VCaP (cell line): ENCODE measurements around the gene RPS6KA2.

ENCODE experiments used
- H3K27ac ChIP-seq: fragments of 450-650 bp; 2 replicates; pipeline ENCODE4 v1.5.1; 2017
- CTCF ChIP-seq: fragments of 450-650 bp; conservative IDR thresholded peaks from 2 replicates; pipeline ENCODE4 v1.5.1; 2017; ENCODE audit warnings: mild to moderate bottlenecking, moderate library complexity

The RPS6KA2 gene

GRCh38 chr6:166646716-166647115 lies 19.7 kb upstream of the RPS6KA2 start:
- no peak overlapping the region for H3K27ac ChIP-seq
- no peak for TF ChIP-seq CTCF

GRCh38 chr6:166645896-166646295 lies 18.8 kb upstream of the RPS6KA2 start:
- no peak for TF ChIP-seq CTCF
- no peak overlapping the region for H3K27ac ChIP-seq

- TF ChIP-seq CTCF = no peak
- H3K27ac ChIP-seq = no peak overlapping the region
Measured at GRCh38 chr6:166644681-166645080, 17.6 kb upstream of the RPS6KA2 start.

GRCh38 chr6:166643891-166644590 lies 17.0 kb upstream of the RPS6KA2 start:
- H3K27ac ChIP-seq = no peak overlapping the region
- no peak for TF ChIP-seq CTCF

- no peak for TF ChIP-seq CTCF
- no peak overlapping the region for H3K27ac ChIP-seq
Measured at GRCh38 chr6:166642646-166643045, 15.6 kb upstream of the RPS6KA2 start.

- TF ChIP-seq CTCF = no peak
Measured at GRCh38 chr6:166640342-166641043, 13.4 kb upstream of the RPS6KA2 start.

GRCh38 chr6:166639921-166640320 lies 12.9 kb upstream of the RPS6KA2 start:
- TF ChIP-seq CTCF = no peak
- H3K27ac ChIP-seq = no peak overlapping the region

More at GRCh38 chr6:166640342-166641043, 13.4 kb upstream of the RPS6KA2 start:
- no peak overlapping the region for H3K27ac ChIP-seq
